ENCODE measurements around the gene IP6K2.
"Not testable (repeated sequence)": the region's sequence is repeated elsewhere in the genome, so short reads cannot be mapped to it uniquely, and the experiment has no call there.

The IP6K2 gene

DNA sequence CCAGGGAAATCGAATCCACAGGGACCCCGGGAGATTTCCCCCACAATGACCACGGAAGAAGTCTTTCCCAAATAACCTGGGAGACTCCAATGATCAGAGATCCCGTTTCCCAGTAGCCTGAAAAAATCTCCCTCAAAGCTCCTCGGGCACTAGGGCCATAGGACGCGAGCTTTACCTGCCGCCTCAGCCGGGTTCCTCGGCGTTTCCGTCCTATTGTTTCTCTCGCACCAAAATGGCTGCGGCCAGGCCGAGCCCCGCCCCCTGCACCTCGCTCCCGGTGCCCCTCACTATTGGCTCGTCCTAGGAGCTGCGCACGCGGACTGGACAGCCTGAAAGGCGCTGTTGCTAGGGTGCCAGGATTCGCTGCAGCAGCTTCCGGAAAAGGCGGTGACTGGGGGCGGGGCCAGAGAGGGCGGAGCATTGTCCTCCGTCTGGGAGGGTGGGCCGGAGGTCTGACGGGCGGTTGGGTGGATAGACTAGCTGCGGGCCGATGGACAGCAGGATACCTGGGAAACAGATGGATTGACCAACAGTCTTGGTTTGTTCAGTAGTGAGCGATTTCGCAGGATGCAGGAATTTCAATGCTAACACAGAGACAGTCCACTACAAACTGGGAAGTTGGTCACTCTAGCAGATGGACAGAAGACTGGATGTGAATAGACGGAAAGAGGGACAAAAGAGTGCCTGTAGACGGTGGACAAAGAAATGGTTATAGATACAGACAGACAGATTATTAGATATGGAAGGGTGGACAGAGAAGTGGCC, at the start of gene IP6K2:
Gene IP6K2 (minus strand): TSS at position 240 of the 765 bp plus-strand sequence. CDS start 21,930 bp downstream, outside the sequence.
- in situ Hi-C loops (cut with HindIII; ENCODE audit: low sequenced_read_pairs), result no loop called here

DNA sequence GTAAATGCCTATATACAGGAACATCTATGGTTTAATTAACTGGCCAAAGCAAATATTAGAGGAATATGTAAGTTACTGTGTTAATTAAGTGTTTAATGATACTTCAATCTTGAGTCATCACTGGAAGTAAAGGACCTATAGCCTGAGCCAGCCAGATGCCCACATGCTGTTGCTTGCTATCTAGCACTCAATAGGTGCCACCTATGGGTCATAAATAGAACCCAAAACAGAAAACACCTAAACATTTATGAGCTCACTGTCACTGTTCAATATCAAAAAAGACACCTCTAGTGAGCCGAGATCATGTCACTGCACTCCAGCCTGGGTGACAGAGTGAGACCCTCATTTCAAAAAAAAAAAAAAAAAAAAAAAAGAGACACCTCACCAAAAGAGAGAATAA, 48.4 kb upstream of the IP6K2 start:
- in situ Hi-C loops (cut with HindIII; ENCODE audit: low sequenced_read_pairs), result loop anchor here (10.0 kb wide), 1 partner anchor 329 kb away; the partner anchor contains the start of gene QRICH1

DNA sequence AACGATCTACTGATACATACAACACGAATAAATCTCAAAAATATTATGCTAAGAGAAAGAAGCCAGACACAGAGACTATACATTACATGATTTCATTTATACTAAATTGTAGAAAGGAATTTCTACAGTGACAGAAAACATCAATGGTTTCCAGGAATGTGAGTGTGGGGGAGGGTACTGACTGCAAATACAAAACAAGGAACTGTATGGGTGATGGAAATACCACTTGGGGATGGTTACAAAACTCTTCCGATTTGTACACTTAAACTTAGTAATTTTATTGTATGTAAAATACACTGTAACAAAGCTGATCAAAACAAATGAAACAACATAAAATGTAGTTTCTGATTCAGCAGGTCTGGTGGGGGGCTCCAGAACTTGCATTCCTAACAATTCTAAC, 45.8 kb upstream of the IP6K2 start:
- in situ Hi-C loops (cut with HindIII; ENCODE audit: low sequenced_read_pairs), result loop anchor here (10.0 kb wide), 1 partner anchor 332 kb away; the partner anchor contains the start of gene QRICH1

GRCh38 chr3:48759991-48760540, 43.0 kb upstream of the IP6K2 start:
- in situ Hi-C loops (cut with HindIII; ENCODE audit: low sequenced_read_pairs), result loop anchor here (10.0 kb wide), 1 partner anchor 335 kb away; the partner anchor contains the start of gene QRICH1

GRCh38 chr3:48759531-48759930, 42.5 kb upstream of the IP6K2 start:
- in situ Hi-C loops (cut with HindIII; ENCODE audit: low sequenced_read_pairs), result not testable (repeated sequence)

- in situ Hi-C loops (cut with HindIII; ENCODE audit: low sequenced_read_pairs), result no loop called here
Observed at GRCh38 chr3:48759071-48759470, 42.0 kb upstream of the IP6K2 start.

GRCh38 chr3:48756640-48757039, 39.6 kb upstream of the IP6K2 start:
- in situ Hi-C loops (cut with HindIII; ENCODE audit: low sequenced_read_pairs), result no loop called here

- in situ Hi-C loops (cut with HindIII; ENCODE audit: low sequenced_read_pairs), result no loop called here
Observed at GRCh38 chr3:48750856-48751255, 33.8 kb upstream of the IP6K2 start.

- in situ Hi-C loops (cut with HindIII; ENCODE audit: low sequenced_read_pairs), result no loop called here
Observed at GRCh38 chr3:48748754-48749153, 31.7 kb upstream of the IP6K2 start.

DNA sequence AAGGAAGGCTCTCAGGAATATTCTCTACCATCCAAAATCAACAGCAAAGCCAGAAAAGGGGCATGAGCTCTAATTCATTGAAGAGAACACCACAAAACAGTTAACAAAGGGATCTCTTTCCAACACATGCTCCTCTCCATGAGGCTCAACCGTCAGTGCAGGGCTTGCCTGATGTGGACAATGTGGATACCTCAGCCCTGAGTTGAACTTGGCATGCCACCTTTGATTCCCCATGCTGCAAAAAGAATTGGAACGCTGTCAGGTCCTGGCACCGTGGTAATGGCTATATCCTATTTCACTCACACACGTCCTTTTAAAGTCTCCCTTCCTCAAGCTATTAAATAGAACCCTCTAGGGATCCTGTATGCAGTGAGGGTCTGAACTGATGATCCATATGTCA, 30.7 kb upstream of the IP6K2 start:
- in situ Hi-C loops (cut with HindIII; ENCODE audit: low sequenced_read_pairs), result no loop called here

- in situ Hi-C loops (cut with HindIII; ENCODE audit: low sequenced_read_pairs), result no loop called here
Observed at GRCh38 chr3:48747015-48747615, 30.1 kb upstream of the IP6K2 start.

DNA sequence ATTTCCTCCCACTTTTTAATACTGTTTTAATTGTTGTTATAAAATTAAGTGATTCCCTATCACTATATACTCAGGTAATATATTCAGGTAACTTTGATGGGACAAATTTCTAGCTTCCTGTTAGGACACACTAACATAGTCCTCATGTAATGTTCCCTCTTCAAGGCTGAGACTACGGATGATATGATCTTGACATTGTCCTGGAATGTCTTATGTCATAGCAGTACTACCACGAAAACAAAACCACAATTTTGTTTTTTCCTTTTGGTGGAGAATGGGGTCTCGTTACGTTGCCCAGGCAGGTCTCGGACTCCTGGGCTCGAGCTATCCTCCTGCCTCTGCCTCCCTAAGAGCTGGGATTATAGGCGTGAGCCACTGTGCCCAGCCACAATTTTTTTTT, 26.8 kb upstream of the IP6K2 start:
- in situ Hi-C loops (cut with HindIII; ENCODE audit: low sequenced_read_pairs), result no loop called here

GRCh38 chr3:48741226-48741625, 24.2 kb upstream of the IP6K2 start:
- in situ Hi-C loops (cut with HindIII; ENCODE audit: low sequenced_read_pairs), result not testable (repeated sequence)

- in situ Hi-C loops (cut with HindIII; ENCODE audit: low sequenced_read_pairs), result no loop called here
Observed at GRCh38 chr3:48739955-48740823, 23.2 kb upstream of the IP6K2 start.

GRCh38 chr3:48739617-48739954, 22.6 kb upstream of the IP6K2 start:
- in situ Hi-C loops (cut with HindIII; ENCODE audit: low sequenced_read_pairs), result no loop called here

DNA sequence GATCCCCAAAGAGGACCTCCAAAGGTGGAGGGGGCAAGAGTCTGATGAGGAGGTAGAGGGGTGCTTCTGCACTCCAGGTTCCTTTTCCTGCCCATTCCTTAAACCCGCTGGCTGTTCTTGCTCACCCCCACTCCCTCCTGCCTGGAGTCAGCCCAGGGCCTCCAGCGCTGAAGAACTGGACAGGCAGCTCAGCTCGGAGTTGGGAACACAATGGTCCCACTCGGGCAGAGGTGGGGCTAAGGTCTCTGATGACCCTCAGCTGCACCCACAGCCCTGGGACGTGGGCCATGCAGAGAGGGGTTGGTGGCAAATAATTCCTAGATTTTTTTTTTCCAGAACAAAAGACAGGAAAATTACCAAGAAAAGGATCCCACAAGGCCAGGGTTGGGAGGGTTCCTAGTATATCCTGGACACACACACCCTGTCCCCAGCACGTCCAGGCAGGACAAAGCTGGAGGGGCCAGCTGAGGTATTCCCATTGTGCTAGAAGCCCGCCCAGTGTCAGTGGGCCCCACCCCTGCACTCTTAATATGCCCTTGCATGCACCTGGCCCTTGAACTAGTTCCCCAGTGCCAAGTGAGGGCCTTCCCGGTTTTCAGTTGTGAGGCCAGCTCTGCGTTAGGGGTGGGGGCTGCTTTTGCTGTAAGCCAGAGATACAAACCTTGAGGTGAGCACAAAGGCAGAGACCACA, 22.1 kb upstream of the IP6K2 start:
- in situ Hi-C loops (cut with HindIII; ENCODE audit: low sequenced_read_pairs), result no loop called here

DNA sequence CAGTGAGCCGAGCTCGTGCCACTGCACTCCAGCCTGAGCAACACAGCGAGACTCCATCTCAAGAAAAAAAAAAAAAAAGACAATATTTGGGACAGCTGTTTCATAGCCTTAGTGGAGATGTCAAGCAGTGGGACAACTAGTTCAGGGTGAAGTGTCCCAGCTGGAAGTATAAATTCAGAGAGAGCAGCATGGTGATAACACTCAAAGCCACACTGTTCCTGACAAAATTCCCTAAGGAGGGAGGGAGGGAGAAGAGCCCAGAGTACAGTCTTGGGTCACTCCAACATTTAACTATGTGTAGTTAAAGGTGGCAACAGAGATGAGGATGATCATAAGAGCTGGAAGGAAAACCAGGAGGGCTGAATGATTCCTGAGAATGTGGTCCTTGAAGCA, 21.1 kb upstream of the IP6K2 start:
- in situ Hi-C loops (cut with HindIII; ENCODE audit: low sequenced_read_pairs), result no loop called here

GRCh38 chr3:48735075-48735767, 18.2 kb upstream of the IP6K2 start:
- in situ Hi-C loops (cut with HindIII; ENCODE audit: low sequenced_read_pairs), result not testable (repeated sequence)

GRCh38 chr3:48734541-48734940, 17.5 kb upstream of the IP6K2 start:
- in situ Hi-C loops (cut with HindIII; ENCODE audit: low sequenced_read_pairs), result not testable (repeated sequence)

Data from endothelial cell of hepatic sinusoid (primary cell).